Stimulated activated CD4-positive, alpha-beta T cell treated with anti-CD3 and anti-CD28 coated beads, Interleukin-1b, Interleukin-23, amount 100 ng/mL, for 24 hours (primary cell): ENCODE measurements around the gene CAPRIN2.

Experiments used
- DNase-seq, 4 experiments: peaks; one replicate each; pipeline ENCODE4 v3.0.0-alpha.2; 2020; ENCODE audit warnings: low read depth in 4 of 4, low spot score in 1 of 4

Gene CAPRIN2

DNA sequence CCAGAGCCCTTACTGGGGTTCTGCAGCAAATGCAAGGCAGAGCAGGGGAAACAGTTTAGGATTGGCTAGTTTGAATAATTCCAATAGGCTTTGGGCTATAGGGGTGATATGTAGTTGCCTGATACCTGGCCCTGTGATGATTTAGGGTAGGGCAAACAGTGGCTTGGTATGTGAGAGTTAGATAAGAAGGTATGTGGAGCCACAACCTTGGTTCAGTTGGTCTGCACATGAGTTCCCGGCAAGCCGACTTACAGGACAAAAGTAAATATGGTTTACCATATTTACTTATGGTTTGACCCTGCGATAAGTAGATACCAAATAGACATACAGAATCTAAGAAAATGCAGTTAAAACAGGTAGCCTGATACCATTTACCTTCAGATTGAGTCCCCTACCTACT, 8.3 kb upstream of the CAPRIN2 start:
- DNase-seq, result no peak

DNA sequence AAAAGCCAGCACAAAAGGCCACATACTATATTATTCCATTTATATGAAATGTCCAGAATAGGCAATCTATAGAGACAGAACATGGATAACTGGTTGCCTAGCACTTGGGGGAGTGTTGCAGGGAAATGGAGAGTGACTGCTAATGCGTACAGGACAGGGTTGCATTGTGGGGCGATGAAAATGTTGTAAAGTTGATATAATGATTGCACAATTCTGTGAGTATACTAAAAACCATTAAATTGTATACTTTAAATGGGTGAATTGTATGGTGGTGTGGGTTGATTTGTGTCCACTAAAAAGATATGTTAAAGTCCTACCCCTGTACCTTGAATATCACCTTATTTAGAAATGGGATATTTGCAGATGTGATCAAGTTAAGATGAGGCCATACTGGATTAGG, 7.0 kb upstream of the CAPRIN2 start:
- no peak for DNase-seq

DNA sequence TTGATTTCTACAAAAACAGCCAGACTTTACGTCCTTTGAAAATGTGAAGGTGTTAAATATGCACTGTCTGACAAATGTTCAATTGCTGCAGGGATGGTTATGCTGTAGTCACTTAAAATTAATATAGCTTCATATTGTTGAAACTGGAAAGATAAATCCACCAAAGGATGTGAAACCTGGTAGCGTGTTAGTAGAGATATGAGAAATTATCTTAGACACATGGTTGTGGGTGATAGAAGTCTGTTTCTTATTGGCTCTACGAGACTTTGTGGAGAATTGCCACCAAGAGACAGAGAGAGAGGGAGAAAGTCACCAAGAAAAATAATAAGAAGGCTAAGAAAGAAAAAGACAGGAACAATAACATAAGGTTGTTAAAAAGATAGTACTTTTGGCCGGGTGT, 2.6 kb upstream of the CAPRIN2 start:
- DNase-seq, result no peak

DNA sequence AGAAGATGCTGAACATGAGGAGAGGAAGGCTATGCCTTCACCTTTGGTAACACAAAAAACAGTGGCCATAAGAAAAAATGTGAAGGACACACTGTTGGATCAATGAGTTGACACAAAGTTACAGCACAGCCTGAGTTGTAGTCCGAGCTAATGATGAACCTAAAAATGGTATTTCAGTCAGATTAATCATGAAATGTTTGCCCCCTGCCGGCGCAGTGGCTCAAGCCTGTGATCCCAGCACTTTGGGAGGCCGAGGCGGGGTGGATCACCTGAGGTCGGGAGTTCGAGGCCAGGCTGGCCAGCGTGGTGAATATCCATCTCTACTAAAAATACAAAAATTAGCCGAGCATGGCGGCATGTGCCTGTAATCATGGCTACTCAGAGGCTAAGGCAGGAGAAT, 1.3 kb upstream of the CAPRIN2 start:
- no peak for DNase-seq

DNA sequence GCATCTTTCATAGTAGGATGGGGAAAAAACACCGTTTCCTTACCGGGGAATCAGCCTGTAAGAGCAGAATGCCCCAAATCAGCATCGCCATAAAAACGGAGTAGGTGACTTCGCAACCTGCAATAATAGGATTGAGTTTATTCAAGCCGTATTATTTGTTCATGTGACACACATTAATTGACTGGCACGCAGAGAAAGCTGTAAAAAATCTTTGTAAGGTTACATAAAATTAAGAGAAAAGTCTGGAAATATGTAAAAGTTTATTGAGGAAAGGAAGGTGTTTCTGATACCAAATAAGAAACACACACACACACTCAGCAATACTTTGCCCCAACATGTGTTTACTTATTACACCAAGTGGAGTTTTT, 628 bp upstream of the CAPRIN2 start:
- DNase-seq, result no peak

DNA sequence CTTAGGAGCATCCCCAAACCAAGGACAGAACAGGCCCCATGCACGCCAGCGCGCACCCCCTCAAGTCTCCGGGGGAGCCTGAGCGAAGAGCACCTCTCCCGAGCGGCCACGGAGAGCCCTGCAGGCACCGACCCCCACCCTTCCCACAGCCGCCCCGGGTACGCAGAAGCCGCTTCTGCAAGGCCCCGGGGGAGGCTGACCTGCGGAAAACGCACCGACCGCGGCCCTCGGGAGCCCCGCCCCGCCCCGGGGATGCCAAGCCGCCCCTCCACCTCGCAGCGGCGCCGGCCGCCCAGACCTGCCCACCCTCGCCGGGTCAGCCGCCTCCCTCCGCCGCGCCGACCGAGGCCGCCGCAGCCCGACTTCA, 385 bp downstream of the CAPRIN2 start:
- peak in 1 of 4 experiments; percentile 10 for DNase-seq

DNA sequence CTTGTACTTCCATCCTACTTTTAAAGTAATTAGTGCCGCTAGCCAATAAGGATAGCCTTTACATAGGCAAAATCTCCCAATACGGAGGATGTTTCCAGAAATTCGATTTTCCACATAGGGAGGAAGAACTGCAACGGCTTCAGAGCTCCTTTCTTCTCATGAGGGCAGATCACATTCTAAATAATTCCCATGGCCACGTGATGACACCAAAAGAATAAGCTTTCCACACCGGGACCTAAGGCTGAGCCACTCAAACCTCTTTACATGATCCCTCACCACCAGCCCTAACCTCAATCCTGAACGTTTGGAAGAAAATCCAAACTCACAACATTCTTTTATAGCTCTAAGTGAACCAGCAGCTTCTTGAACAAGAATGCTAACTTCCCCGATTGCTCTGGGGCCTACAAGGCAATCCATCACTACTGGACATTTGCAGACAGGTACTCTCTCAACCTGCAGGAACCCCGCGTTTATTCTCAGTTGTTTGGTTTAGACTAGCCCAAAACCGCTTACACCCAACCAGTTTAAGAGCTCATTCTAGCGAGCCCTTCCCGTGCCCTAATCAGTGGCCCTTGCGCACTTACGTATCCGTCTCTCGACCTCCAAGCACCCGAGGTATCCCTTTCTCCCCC, 884 bp downstream of the CAPRIN2 start:
- no peak for DNase-seq

DNA sequence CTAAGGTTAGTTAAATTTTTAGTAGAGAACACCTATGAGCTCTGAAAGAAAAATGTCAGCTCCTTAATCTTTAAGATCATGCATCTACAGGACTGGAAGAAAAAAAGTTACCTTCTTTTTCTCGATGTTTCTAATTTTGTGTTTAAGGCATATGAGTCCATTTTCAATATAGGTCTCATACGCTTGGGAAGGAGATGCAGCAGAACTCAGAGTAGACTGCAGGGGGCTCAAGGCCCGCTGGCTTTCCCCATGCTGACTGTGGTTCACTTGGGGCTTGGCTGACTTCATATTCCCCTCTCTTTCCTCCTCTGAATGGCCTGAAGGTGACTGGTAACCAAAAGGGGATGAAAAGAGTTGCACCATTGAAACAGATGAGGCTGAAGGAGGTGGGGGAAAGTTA, 1.5 kb downstream of the CAPRIN2 start:
- DNase-seq, result peak in 1 of 4 experiments; percentile 4

DNA sequence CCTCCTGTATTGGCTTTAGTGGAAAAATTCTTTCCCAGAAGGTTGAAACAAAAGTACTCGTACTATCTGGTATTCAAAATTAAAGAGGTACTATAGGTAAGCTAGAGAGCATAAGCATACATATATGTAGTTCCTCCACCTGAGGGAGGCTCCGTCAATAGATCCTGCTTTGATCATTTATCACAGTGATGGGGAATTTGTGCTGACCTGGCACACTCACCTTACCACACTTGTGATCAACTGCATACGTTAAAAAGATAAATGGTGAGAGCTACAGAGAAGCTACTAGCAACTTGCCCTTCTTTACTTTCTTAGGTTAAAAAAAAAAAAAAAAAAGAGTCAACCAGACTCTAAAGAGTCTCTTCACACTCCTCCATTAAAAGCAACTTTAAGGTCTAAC, 2.5 kb downstream of the CAPRIN2 start:
- DNase-seq, result no peak

DNA sequence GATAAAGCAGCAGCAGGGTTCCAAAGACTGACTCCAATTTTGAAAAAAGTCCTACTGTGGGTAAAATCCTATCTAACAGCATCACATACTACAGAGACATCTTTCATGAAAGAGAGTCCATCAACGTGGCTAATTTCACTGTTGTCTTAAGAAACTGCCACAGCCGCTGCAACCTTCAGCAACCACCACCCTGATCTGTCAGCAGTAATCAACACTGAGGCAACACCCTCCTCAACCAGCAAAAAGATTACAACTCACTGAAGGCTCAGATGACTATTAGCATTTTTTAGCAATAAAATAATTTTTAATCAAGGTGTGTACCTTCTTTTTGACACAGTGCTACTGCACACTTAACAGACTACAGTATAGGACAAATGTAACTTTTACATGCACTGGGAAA, 6.6 kb downstream of the CAPRIN2 start:
- no peak for DNase-seq

DNA sequence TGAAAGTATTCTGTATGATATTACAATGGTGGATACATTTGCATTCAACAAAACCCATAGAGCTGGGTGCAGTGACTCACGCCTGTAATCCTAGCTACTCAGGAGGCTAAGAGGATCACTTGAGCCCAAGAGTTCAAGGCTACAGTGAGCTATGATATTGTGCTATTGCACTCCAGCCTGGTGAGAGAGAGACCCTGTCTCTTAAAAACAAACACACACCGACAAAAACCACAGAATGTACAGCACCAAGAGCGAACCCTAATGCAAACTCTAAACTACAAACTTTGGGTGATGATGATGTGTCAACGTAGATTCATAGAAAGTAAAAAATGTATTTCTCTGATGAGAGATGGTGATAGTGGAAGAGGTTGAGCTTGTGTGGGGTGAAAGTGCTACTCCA, 8.6 kb downstream of the CAPRIN2 start:
- DNase-seq, result no peak

DNA sequence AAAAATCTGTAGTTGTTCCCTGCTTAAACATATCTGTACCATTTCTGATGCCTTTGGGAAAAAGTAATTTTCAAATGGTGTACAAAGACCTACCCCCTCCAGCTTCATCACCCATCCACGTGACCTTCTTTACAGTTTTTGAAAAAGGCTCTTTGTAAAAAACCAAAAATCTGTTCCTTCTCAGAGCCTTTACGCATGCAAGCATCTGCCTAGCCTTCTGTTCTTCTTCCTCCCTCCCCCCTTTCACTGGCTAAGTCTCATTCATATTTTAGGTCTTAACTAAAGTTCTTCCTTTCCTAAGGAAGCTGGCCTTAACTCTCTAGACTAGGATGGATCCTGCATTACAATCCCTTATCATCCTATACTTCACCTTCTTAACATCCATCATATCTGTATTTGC, 10.4 kb downstream of the CAPRIN2 start:
- no peak for DNase-seq

DNA sequence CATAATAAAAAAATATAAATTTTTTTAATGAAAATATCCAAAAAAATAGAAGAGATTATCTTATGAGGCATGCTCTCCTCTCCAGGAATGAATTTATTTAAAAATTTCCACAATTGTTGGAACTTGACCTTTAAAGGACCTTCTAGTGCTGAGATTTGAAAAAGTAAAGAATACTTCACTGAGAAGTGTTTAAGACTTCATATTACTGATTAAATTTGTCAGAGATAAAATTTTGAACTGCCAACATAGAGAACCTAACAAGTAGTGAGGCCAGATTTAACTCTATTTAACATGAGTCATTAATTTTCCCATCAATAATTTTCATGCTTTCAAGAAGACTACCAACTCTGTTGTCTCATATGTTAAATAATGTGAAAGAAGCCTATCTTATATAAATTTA, 14.5 kb downstream of the CAPRIN2 start:
- DNase-seq, result no peak

DNA sequence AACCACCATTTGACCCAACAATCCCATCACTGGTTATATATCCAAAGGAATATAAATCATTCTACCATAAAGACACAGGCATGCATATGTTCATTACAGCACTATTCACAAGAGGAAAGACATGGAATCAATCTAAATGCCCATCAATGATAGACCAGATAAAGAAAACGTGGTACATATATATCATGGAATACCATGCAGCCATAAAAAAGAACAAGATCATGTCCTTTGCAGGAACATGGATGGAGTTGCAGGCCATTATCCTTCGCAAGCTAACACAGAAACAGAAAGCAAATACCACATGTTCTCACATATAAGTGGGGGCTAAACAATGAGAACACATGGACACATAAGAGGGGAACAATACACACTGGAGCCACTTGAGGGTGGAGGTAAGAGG, 15.7 kb downstream of the CAPRIN2 start:
- no peak for DNase-seq

DNA sequence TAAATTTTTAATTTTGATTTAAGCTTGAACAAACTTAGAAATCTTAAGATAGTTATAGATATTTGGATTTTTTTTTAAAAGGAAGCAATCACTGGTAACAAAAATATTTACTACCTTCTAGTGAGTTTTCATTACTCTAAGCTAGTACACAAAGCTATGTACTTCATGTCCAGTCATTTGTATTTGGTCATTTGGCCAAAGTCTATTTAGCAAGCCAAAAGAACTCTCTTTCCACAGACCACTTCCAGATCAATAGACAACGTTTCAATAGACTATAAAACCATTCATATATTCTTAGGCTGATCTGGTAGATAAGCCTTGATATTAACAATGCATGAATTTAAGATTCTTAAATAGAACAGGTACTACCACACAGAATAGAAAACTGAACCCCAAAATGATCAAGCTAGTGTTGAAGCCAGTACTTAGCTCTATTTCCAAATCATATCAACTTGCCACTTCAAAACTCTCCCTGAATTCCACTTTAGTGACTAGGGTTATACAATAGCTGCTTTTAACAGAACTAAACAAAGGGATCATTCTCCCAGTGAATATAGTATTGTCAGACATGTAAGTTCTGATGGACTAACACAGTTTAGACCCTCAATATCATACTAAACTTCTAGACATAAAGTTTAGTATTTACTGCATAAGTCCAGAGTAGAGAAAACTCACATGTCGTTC, 21.7 kb downstream of the CAPRIN2 start:
- DNase-seq, result no peak

DNA sequence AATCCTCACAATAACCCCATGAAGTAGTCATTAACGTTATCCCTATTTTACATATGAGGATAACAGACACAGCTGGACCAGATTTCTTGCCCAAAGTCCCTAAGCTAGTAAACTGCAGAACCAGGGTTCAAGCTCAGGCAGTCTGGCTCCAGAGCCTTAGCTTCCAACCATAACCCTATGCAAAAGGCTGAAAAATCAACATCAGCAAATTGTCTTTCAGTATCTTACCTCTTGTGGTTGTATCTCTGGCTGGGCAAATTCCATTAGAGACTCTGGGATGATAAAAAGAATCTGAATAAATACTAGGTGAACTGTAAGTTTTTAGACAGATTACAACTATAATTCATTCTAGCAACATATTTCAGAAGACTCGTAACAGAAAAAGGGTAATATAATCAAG, 24.7 kb downstream of the CAPRIN2 start:
- no peak for DNase-seq

DNA sequence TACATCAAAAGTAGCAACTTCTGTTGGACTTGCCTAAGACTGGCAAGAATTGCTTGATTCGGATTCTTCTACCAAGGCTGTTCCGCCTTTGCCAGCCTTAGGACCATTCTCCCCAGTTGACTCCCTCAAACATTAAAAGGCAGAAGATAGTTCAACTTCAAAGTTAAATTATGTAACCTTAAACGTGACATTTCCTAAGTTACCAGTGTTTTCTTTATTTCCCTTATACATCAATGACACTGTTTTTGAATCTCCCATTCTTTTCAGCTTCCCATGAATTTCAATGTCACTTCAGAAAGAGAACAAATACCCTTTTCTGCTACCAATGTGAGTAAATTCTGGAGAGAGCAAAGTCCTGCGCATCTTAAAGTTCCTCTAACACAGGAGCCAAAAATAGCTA, 25.2 kb downstream of the CAPRIN2 start:
- no peak for DNase-seq

DNA sequence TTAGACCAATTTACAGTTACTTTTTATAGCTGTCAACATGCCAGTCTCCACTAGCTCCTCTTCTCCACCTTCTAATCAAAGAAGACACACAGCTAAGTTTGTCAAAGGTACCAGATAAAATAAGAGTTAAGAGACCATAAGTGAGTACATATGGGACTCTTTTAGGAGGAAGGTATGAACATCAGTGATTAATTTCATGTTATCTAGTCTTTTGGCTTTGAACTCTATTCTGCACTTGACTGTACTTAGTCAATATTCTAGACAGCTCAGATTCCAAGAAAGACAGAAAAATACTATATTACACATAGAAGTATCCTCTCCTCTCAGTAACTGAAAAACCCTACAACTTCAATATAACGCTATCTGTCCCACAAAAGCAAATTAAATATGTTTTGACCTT, 28.1 kb downstream of the CAPRIN2 start:
- DNase-seq, result no peak

DNA sequence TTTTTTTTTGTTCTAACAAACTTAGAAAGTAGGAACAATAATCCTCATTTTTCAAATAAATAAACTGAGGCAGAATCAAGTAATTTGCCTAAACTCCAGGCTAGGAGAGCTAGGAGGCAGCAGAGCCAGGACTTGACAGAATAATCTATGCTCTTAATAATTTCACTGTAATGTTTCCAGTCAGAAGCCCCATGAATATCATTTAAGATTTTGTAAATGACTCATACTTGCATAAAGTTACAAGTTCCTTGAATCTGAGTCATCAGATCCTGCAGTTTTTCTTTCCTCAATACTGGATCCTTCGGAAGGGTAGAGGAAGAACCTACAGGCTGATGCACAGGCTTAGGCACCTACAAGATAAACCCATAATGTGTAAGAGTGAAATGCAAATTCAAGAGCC, 29.0 kb downstream of the CAPRIN2 start:
- no peak for DNase-seq

DNA sequence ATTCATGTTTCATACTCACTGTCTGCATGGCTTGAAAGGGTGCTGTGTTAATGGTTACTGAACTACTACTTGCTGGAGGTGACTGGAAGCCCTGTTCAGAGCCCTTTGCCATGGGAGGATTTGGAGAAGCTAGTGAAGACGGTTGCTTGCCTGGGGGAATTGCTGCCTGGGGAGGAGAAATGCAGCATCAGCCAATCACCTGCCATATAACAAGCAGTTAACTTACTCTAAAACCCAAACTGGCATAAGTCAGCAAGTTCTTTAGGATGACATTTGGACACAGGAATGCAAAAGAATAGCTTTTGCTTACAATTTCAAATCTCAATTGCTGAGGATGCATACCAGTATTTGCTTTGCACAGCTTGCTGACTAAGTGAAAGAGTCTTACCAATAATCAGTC, 35.7 kb downstream of the CAPRIN2 start:
- DNase-seq, result no peak

DNA sequence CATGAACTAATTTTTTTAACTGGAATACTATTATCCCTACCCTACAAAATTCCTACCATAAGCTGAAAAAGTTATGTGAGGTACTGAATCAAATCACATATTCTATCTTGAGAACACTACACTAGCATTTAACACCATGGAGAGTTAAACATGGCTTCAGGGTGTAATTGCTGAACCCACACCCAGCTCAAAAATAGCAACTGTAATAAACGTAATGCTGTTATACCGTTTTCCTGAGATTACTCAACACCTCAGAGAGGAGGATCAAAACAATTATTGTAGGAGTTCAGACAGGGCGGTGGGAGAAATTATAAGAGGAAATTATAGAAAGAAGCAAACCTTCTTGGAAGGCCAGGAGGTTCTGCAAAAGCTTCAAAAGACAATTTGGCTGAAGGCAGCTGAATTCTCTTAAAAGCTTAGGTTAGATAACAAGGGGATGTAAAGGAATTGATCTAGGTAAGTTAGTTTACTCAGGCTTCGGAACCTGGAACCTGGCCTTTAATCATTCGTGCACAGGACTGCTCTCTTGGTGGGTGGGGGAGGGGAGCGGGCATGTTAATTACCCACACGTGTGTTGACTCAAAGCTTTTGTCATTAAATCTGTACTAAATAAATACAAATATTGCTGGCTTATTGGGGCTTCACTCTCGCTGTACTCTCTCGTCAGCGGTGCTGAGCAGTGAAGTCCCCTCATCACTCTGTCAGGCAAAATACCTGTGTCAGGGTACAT, 47.0 kb downstream of the CAPRIN2 start:
- no peak for DNase-seq

DNA sequence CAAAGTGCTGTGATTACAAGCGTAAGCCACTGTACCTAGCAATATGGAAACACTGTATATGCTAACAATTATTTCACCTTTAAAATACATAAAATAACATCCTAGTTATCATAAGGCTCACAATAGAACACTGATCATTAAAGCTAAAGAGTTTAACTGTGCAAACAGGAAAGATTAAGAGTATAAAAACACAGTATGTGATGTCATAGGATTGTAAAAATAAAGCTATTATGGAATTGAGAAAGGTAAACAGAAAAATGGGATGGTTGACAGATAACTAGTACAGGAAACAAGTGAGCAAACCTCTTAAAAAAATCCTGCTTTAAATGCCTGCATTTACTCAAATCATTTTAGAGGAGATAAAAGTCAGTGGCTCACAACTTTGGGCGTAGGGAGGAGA, 48.3 kb downstream of the CAPRIN2 start:
- DNase-seq, result no peak

DNA sequence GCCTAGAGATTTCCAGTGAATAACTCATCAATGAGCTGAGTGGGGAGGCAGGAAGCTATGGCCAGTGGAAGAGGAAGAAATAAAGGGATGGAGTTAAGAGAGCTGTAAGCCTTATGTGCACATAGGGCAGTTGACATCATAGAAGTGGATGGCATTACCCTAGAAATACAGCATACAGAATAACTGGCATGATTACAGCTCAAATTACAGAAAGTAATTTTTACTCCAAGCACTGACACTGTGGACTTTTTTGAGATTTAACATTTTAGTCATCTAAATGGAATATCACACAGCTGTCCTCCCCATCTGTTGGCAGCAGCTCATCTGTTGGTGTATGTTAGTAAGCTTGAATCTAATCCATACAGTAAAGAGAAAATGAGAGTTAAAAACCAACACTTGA, 53.7 kb downstream of the CAPRIN2 start:
- DNase-seq, result no peak
